DND-41 (cell line): ENCODE measurements around the gene CD200.

Source experiments
- ATAC-seq: fragments of 200-7000 bp; cut with Tn5 transposase; 3 replicates; pipeline ENCODE4 v1.9.1; 2021; ENCODE audit warnings: low read depth; ENCODE audit not compliant: insufficient read depth
- DNase-seq: peaks from one replicate; pipeline ENCODE4 v3.0.0-alpha.2; 2020
- H2AFZ ChIP-seq: 2 replicates; pipeline ENCODE4 v1.6.0; 2012; ENCODE audit warnings: low read depth, low read length
- H3K27ac ChIP-seq: 2 replicates; pipeline ENCODE4 v1.5.1; 2012; ENCODE audit warnings: low read length, inconsistent platforms
- H3K27me3 ChIP-seq: fragments of 200-600 bp; sonication (generic); 2 replicates; pipeline ENCODE4 v1.6.0; 2012; ENCODE audit warnings: low read length, mild to moderate bottlenecking, inconsistent platforms; ENCODE audit not compliant: insufficient read depth, poor library complexity
- H3K36me3 ChIP-seq: 2 replicates; pipeline ENCODE4 v1.5.1; 2012; ENCODE audit warnings: low read length, inconsistent platforms; ENCODE audit not compliant: insufficient read depth
- H3K4me1 ChIP-seq: 2 replicates; pipeline ENCODE4 v1.5.1; 2012; ENCODE audit warnings: mild to moderate bottlenecking, low read length; ENCODE audit not compliant: insufficient read depth
- H3K4me2 ChIP-seq: 2 replicates; pipeline ENCODE4 v1.6.0; 2012; ENCODE audit warnings: mild to moderate bottlenecking, moderate library complexity, low read length, inconsistent platforms; ENCODE audit not compliant: insufficient read depth
- H3K4me3 ChIP-seq, 2 experiments: fragments of 200-600 bp in 1 of 2; shearing (Covaris generic) in 1 of 2; 2 replicates each; pipeline ENCODE4 v1.5.1; 2012 to 2016; ENCODE audit warnings: inconsistent platforms in 2 of 2, low read length in 2 of 2, mild to moderate bottlenecking in 2 of 2, low read depth in 1 of 2, moderate library complexity in 1 of 2
- H3K79me2 ChIP-seq: 2 replicates; pipeline ENCODE4 v1.6.0; 2012; ENCODE audit warnings: low read length, inconsistent platforms; ENCODE audit not compliant: insufficient read depth
- H3K9ac ChIP-seq: 2 replicates; pipeline ENCODE4 v1.6.0; 2012; ENCODE audit warnings: low read depth, mild to moderate bottlenecking, inconsistent platforms, low read length, moderate library complexity
- H3K9me3 ChIP-seq: 2 replicates; pipeline ENCODE4 v1.5.1; 2012; ENCODE audit warnings: low read length, moderate library complexity, mild to moderate bottlenecking, inconsistent platforms; ENCODE audit not compliant: insufficient read depth, severe bottlenecking
- H4K20me1 ChIP-seq: 2 replicates; pipeline ENCODE4 v1.6.0; 2012; ENCODE audit warnings: low read length; ENCODE audit not compliant: insufficient read depth
- EZH2 ChIP-seq: IDR thresholded peaks from 3 replicates; pipeline ENCODE4 v1.6.1; 2012; ENCODE audit warnings: borderline replicate concordance, low read depth, mild to moderate bottlenecking, moderate library complexity, low read length, inconsistent platforms; ENCODE audit not compliant: severe bottlenecking
- TF ChIP-seq, protein P1 (sequence below): IDR thresholded peaks from 2 replicates; pipeline ENCODE4 v1.5.1; 2012; ENCODE audit warnings: borderline replicate concordance, low read length, moderate library complexity, mild to moderate bottlenecking; ENCODE audit not compliant: poor library complexity, severe bottlenecking; ENCODE audit errors: extremely low read depth

Gene CD200

DNA sequence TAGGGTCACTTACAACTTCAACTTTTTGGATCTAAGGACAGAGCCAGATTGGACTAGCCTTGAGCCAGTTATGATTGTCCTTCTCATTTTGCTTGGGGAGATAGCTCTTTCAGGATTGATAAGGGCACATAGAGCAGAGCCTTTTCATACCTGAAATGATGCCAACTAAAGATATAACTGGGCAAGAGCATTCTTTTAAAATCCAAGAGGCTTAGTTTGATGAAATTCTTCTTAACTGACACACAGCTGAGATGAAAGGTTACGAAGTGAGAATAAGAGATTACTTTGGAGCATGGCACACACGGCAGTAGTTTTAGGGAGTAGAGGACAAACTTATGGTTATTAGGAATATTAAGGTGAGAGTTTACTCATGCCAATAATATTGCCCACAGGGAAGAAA lies 12.7 kb downstream of the CD200 start:
- Histone ChIP-seq H3K79me2 (no peaks in the 10 kb centered on the region), H3K36me3 (no peaks in the 10 kb centered on the region), H3K4me1 (no peaks in the 10 kb centered on the region), H3K9ac (no peak overlapping the region), H3K4me2 (no peak overlapping the region), H3K27me3 (no peaks in the 10 kb centered on the region), H2AFZ (no peak overlapping the region), H4K20me1 (no peaks in the 10 kb centered on the region), H3K4me3 (no peak overlapping the region), H3K9me3 (no peaks in the 10 kb centered on the region), H3K27ac (no peak overlapping the region)
- ATAC-seq (no peak), DNase-seq (no peak)
- TF ChIP-seq, protein P1, sequence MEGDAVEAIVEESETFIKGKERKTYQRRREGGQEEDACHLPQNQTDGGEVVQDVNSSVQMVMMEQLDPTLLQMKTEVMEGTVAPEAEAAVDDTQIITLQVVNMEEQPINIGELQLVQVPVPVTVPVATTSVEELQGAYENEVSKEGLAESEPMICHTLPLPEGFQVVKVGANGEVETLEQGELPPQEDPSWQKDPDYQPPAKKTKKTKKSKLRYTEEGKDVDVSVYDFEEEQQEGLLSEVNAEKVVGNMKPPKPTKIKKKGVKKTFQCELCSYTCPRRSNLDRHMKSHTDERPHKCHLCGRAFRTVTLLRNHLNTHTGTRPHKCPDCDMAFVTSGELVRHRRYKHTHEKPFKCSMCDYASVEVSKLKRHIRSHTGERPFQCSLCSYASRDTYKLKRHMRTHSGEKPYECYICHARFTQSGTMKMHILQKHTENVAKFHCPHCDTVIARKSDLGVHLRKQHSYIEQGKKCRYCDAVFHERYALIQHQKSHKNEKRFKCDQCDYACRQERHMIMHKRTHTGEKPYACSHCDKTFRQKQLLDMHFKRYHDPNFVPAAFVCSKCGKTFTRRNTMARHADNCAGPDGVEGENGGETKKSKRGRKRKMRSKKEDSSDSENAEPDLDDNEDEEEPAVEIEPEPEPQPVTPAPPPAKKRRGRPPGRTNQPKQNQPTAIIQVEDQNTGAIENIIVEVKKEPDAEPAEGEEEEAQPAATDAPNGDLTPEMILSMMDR: no peak
- TF ChIP-seq EZH2: no peak

DNA sequence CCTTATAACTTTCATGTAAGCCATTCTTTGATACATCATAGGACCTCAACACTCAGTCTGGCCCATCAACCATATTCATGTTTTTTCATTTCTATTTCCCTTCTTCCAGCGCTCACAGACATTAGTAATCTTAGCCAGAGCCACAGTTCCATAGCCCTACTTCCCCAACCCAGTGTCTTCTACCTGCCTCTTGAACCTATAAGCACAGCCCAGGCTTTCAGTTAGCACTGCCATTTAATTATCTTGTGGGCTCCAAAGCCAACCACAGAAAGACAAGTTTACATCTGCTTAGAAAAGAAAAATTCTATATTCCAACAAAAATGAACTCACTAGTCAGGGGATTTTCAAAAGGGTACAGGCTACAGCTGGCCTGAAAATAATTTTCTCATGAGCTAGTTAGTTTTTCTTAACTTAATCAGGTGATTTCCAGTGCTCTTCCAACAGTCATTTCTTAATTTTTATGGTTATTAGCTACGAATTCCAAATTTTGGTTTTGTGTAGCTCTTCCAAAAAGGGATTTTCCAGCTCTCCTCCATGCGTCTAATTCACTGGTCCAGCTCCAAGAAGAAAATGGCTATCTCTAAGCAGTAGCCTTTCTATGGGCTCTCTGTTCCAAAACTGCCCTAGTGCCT lies 13.7 kb downstream of the CD200 start:
- no peaks in the 10 kb centered on the region for H3K4me1 ChIP-seq
- no peak overlapping the region for H3K4me2 ChIP-seq
- ATAC-seq (no peak), DNase-seq (no peak)
- no peak overlapping the region for H3K27ac ChIP-seq
- H2AFZ ChIP-seq: no peak overlapping the region
- H3K4me3 ChIP-seq: no peak overlapping the region
- H3K27me3 ChIP-seq: no peaks in the 10 kb centered on the region
- no peak overlapping the region for H3K9ac ChIP-seq
- no peaks in the 10 kb centered on the region for H3K79me2 ChIP-seq
- no peaks in the 10 kb centered on the region for H4K20me1 ChIP-seq
- no peak for TF ChIP-seq EZH2
- TF ChIP-seq, protein P1: no peak
- H3K9me3 ChIP-seq: no peaks in the 10 kb centered on the region
- H3K36me3 ChIP-seq: no peaks in the 10 kb centered on the region

DNA sequence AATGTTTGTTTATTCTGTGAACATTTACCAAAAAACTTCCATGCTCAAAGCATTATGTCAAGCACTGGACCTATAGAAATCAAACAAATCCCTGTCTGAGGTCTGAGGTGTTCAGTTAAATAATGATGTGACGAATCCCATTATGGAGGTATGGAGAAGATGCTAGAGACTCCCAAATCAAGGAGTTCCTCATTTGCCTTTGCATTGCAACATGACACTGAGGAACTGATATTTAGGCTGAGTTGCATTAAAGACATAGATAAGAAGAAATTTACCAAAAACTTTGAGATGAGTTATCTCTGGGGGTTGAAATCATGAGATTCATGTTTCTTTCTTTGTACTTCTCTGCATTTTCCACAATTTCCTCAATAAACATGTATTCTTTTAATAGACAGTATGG lies 16.0 kb downstream of the CD200 start:
- TF ChIP-seq, protein P1: no peak
- TF ChIP-seq EZH2: no peak
- Histone ChIP-seq H3K36me3 (no peaks in the 10 kb centered on the region), H3K79me2 (no peaks in the 10 kb centered on the region), H3K9me3 (no peaks in the 10 kb centered on the region), H3K27ac (no peak overlapping the region), H3K4me3 (no peak overlapping the region), H3K4me1 (no peaks in the 10 kb centered on the region), H2AFZ (no peak overlapping the region), H3K9ac (no peak overlapping the region), H3K27me3 (peaks cover 2% of the 10 kb centered on the region), H4K20me1 (no peaks in the 10 kb centered on the region; the same call in 1 of the 2 replicates), H3K4me2 (no peak overlapping the region)
- ATAC-seq (no peak), DNase-seq (no peak)

DNA sequence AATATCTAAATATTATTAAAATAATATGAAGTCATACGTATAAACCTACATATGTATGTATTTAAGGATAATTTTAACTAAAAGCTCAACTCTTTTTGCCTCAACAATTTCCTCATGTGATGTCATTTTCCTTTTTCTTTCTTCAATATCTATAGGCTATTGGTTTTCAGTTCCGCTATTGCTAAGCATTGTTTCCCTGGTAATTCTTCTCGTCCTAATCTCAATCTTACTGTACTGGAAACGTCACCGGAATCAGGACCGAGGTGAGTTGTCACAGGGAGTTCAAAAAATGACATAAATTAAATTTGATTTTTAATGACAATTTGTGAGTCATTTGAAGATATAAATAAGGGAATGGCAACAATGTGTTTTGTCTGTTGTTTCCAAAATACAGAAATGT lies 16.6 kb downstream of the CD200 start:
- H3K79me2 ChIP-seq: no peaks in the 10 kb centered on the region
- ATAC-seq (no peak), DNase-seq (no peak)
- H3K9me3 ChIP-seq: no peaks in the 10 kb centered on the region
- H3K9ac ChIP-seq: no peak overlapping the region
- H4K20me1 ChIP-seq: no peaks in the 10 kb centered on the region; the same call in 1 of the 2 replicates
- no peak overlapping the region for H2AFZ ChIP-seq
- no peak overlapping the region for H3K27ac ChIP-seq
- no peaks in the 10 kb centered on the region for H3K36me3 ChIP-seq
- peaks cover 2% of the 10 kb centered on the region for H3K27me3 ChIP-seq
- TF ChIP-seq, protein P1: no peak
- TF ChIP-seq EZH2: no peak
- no peak overlapping the region for H3K4me2 ChIP-seq
- H3K4me3 ChIP-seq: no peak overlapping the region
- H3K4me1 ChIP-seq: no peaks in the 10 kb centered on the region
